ENCODE measurements around the gene IKZF4. TPM values are rescaled to one million over a fixed set of nuclear protein-coding genes. Genes with fewer than 3 reads are reported as not detected.

The IKZF4 gene
- total RNA-seq, 1 donor, result 2.5 TPM

- Histone ChIP-seq H4K20me1 (ENCODE audit: insufficient read depth, low read length) (no peaks in the 10 kb centered on the region), H3K9me3 (ENCODE audit: low read depth, low read length) (no peaks in the 10 kb centered on the region), H3K27me3 (ENCODE audit: insufficient read depth, low read length) (peaks cover 21% of the 10 kb centered on the region), H2AFZ (ENCODE audit: low read length) (peak overlapping the region; percentile 96), H3K36me3 (ENCODE audit: insufficient read depth, low read length) (no peaks in the 10 kb centered on the region), H3K4me2 (ENCODE audit: insufficient read depth, low read length) (peak overlapping the region; percentile 97), H3K79me2 (ENCODE audit: insufficient read depth, low read length) (no peaks in the 10 kb centered on the region), H3K27ac (ENCODE audit: low read depth, low read length) (no peak overlapping the region), H3K4me1 (ENCODE audit: insufficient read depth, low read length) (peaks cover 9% of the 10 kb centered on the region), H3K4me3 (ENCODE audit: insufficient read depth, low read length) (no peak overlapping the region)
- no peak for DNase-seq (ENCODE audit: insufficient read length, low spot score, missing footprints)
- TF ChIP-seq CTCF (IDR thresholded peaks at IDR 0.05; ENCODE audit: extremely low read depth, low read depth, low read length), result no peak
Observed at GRCh38 chr12:56078427-56078826, 57.6 kb downstream of the IKZF4 start.

- H3K4me1 ChIP-seq (ENCODE audit: insufficient read depth, low read length), result peaks cover 9% of the 10 kb centered on the region
- peak overlapping the region; percentile 97 for H3K4me2 ChIP-seq (ENCODE audit: insufficient read depth, low read length)
- H3K36me3 ChIP-seq (ENCODE audit: insufficient read depth, low read length), result no peaks in the 10 kb centered on the region
- no peaks in the 10 kb centered on the region for H4K20me1 ChIP-seq (ENCODE audit: insufficient read depth, low read length)
- peak overlapping the region; percentile 48 for H3K27ac ChIP-seq (ENCODE audit: low read depth, low read length)
- H3K9me3 ChIP-seq (ENCODE audit: low read depth, low read length), result no peaks in the 10 kb centered on the region
- H2AFZ ChIP-seq (ENCODE audit: low read length), result peak overlapping the region; percentile 96
- DNase-seq (ENCODE audit: insufficient read length, low spot score, missing footprints), result peak; percentile 97
- TF ChIP-seq CTCF (IDR thresholded peaks at IDR 0.05; ENCODE audit: extremely low read depth, low read depth, low read length), result peak; percentile 81
- peak overlapping the region; percentile 79 for H3K4me3 ChIP-seq (ENCODE audit: insufficient read depth, low read length)
- no peaks in the 10 kb centered on the region for H3K79me2 ChIP-seq (ENCODE audit: insufficient read depth, low read length)
- H3K27me3 ChIP-seq (ENCODE audit: insufficient read depth, low read length), result peaks cover 25% of the 10 kb centered on the region
Observed at GRCh38 chr12:56078931-56079722, 58.3 kb downstream of the IKZF4 start.

GRCh38 chr12:56079723-56080555, 59.1 kb downstream of the IKZF4 start, which contains the start of gene ERBB3:
ERBB3 (plus strand) TSS chr12:56080165; CDS start chr12:56080301, 136 bp downstream.
- DNase-seq (ENCODE audit: insufficient read length, low spot score, missing footprints), result peak; percentile 99
- Histone ChIP-seq H3K27ac (ENCODE audit: low read depth, low read length) (peak within 1 kb of the TSS; percentile 48), H3K79me2 (ENCODE audit: insufficient read depth, low read length) (no peaks in the 10 kb centered on the region), H4K20me1 (ENCODE audit: insufficient read depth, low read length) (no peaks in the 10 kb centered on the region), H3K9me3 (ENCODE audit: low read depth, low read length) (no peaks in the 10 kb centered on the region), H3K36me3 (ENCODE audit: insufficient read depth, low read length) (no peaks in the 10 kb centered on the region), H3K4me3 (ENCODE audit: insufficient read depth, low read length) (peak within 1 kb of the TSS; percentile 79), H2AFZ (ENCODE audit: low read length) (peak within 1 kb of the TSS; percentile 96), H3K4me1 (ENCODE audit: insufficient read depth, low read length) (peaks cover 9% of the 10 kb centered on the region), H3K27me3 (ENCODE audit: insufficient read depth, low read length) (peaks cover 25% of the 10 kb centered on the region), H3K4me2 (ENCODE audit: insufficient read depth, low read length) (peak within 1 kb of the TSS; percentile 97)
- TF ChIP-seq CTCF (IDR thresholded peaks at IDR 0.05; ENCODE audit: extremely low read depth, low read depth, low read length), result no peak

Data from osteoblast (primary cell).